Measurements from ENCODE around the gene NEDD1. TPM values are rescaled to one million over a fixed set of nuclear protein-coding genes. Genes with fewer than 3 reads are reported as not detected.

The NEDD1 gene
- total and polyA plus RNA-seq, 12 donors = 5.3 to 18.7 (median 14.4) TPM

DNA sequence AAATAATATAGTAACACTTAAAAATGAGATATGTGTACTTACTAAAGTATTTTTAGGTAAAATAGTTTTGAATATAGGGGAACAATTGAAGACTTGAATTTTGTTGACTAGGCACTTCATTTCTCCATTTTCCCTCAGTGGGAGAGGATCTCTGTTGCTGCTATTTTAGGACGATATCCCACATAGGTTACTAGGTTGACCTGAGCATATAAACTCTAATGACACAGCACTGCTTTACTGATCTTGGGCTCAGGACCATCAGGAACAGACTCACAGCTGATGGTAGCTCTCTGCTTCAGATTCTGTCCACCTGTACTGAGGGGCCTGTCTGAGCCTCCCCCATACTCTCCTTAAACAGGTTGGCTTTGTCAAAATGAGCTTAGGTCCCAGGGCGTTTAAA lies 5.9 kb downstream of the NEDD1 start:
- Histone ChIP-seq H3K27me3 (no peaks in the 10 kb centered on the region), H3K4me3 (no peak overlapping the region), H3K27ac (no peak overlapping the region), H3K36me3 (peaks cover 0 to 4% (median 0%) of the 10 kb centered on the region in 9 donors), H3K4me1 (peaks cover 0 to 36% (median 16%) of the 10 kb centered on the region in 9 donors), H3K9me3 (no peaks in the 10 kb centered on the region)
- 80 to 81% methylated on average over 2 of the region's 2 CpGs for WGBS, 2 donors
- TF ChIP-seq, protein P1, sequence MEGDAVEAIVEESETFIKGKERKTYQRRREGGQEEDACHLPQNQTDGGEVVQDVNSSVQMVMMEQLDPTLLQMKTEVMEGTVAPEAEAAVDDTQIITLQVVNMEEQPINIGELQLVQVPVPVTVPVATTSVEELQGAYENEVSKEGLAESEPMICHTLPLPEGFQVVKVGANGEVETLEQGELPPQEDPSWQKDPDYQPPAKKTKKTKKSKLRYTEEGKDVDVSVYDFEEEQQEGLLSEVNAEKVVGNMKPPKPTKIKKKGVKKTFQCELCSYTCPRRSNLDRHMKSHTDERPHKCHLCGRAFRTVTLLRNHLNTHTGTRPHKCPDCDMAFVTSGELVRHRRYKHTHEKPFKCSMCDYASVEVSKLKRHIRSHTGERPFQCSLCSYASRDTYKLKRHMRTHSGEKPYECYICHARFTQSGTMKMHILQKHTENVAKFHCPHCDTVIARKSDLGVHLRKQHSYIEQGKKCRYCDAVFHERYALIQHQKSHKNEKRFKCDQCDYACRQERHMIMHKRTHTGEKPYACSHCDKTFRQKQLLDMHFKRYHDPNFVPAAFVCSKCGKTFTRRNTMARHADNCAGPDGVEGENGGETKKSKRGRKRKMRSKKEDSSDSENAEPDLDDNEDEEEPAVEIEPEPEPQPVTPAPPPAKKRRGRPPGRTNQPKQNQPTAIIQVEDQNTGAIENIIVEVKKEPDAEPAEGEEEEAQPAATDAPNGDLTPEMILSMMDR (IDR thresholded peaks at IDR 0.05) = no peak
- no peak for DNase-seq
- ATAC-seq = no peak
- intact Hi-C loops (cut with DNase I) = no loop called here

DNA sequence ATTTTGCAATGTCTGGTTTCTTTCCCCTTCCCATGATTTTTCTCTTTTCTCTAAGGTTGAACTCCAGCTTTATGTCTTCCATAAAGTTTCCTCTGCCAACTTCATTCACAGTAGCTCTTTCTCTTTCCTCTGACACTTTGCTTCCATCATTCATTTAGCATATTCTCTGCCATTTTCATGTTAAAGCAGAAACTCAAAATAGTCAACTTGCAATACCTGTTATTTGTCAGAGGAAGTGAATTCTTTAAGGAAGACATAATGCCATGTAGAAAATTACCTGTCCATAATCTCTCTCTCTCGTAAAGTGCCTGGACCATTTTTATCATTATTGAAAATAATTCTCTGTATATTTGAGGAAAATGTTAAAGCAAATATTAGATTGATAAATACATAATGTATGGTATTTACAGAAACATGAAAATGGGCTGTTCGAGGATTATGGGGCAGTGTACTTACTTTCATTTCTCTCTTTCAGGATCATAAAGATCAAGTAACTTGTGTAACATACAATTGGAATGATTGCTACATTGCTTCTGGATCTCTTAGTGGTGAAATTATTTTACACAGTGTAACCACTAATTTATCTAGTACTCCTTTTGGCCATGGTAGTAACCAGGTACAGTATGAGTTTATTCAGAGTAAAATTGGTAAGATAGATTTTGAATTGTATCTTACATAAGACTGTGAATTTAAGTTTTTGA lies 12.6 kb downstream of the NEDD1 start:
- ATAC-seq = no peak
- intact Hi-C loops (cut with DNase I) = no loop called here
- H3K36me3 ChIP-seq = peaks cover 0 to 46% (median 0%) of the 10 kb centered on the region in 9 donors

DNA sequence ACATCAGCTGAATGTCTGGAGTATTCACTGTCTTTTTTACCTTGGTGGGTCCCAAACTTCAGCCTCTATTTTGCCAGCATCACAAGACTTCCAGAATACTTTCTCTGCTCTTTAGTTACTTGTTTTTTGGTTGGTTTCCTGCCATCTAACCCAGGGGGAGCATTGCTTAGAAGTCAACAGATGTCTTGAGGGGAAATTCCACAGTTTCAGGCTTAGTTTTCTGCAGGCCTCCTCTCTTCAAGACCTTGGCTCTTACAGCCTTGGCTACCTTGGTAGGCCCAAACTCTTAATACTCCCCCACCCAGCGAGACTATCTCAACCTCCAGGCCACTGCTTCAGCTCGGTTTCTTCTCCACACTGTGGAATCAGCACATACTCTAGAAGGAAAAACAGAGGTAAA lies 41.7 kb downstream of the NEDD1 start:
- TF ChIP-seq, protein P1 (IDR thresholded peaks at IDR 0.05) = no peak
- no peak overlapping the region for H3K27ac ChIP-seq
- peaks cover 0 to 97% (median 17%) of the 10 kb centered on the region in 9 donors for H3K36me3 ChIP-seq
- 94 to 96% methylated on average over 2 of the region's 2 CpGs for WGBS, 2 donors
- H3K27me3 ChIP-seq = no peaks in the 10 kb centered on the region
- DNase-seq = no peak
- H3K4me1 ChIP-seq = no peaks in the 10 kb centered on the region
- H3K9me3 ChIP-seq = no peaks in the 10 kb centered on the region
- intact Hi-C loops (cut with DNase I) = no loop called here
- ATAC-seq = no peak
- no peak overlapping the region for H3K4me3 ChIP-seq

More for the DNA sequence above, 12.6 kb downstream of the NEDD1 start:
- Histone ChIP-seq H3K27me3 (no peaks in the 10 kb centered on the region), H3K4me1 (no peaks in the 10 kb centered on the region), H3K9me3 (peaks cover 0 to 16% (median 0%) of the 10 kb centered on the region in 11 donors), H3K27ac (no peak overlapping the region), H3K4me3 (no peak overlapping the region)
- WGBS, 2 donors = 93 to 95% methylated on average over 2 of the region's 2 CpGs
- no peak for DNase-seq
- TF ChIP-seq, protein P1 (IDR thresholded peaks at IDR 0.05) = no peak

DNA sequence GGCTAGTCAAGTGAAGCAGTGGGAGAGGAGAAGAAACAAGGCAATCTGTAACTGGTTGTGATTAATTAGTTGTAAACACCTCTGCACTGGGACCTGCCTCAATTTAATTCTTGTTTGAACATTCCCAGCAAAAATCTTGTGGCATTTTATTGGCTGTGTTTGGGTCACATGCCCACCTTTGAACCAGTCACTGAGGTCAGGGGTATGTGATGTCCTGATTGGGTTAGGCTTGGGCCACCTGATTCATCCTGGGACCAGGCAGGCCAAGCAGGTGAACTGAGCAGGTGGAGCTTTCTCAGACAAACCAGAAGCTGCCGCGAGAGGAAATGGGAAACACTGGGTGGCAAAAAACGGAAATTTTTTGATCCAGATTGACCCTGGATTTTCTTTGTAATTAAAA lies 72.5 kb downstream of the NEDD1 start:
- Histone ChIP-seq H3K4me1 (no peaks in the 10 kb centered on the region), H3K4me3 (no peak overlapping the region), H3K27me3 (peaks cover 0 to 15% (median under 1%) of the 10 kb centered on the region in 7 donors), H3K36me3 (no peaks in the 10 kb centered on the region), H3K9me3 (no peaks in the 10 kb centered on the region), H3K27ac (no peak overlapping the region)
- 78 to 81% methylated on average over 3 of the region's 3 CpGs for WGBS, 2 donors
- no peak for DNase-seq
- TF ChIP-seq, protein P1 (IDR thresholded peaks at IDR 0.05) = no peak
- intact Hi-C loops (cut with DNase I) = loop anchor here in 1 of 10 donors (5.0 kb wide), 1 partner anchor 392 kb away; no protein-coding TSS in a partner anchor
- no peak for ATAC-seq

Data from heart right ventricle (tissue), 16 donors.